ENCODE data around the gene ABCA1. TPM values are rescaled to one million over a fixed set of nuclear protein-coding genes. Genes with fewer than 3 reads are reported as not detected.
A peak's percentile ranks its signal among the peaks of the same experiment; 100 is the strongest.
"Not testable (repeated sequence)": the region's sequence is repeated elsewhere in the genome, so short reads cannot be mapped to it uniquely, and the experiment has no call there.

Gene ABCA1
- total RNA-seq, 2 donors from 2014 or later, result 7.9 to 19.2 TPM

- Histone ChIP-seq H3K4me3 (no peak overlapping the region), H3K27ac (peak overlapping the region in 1 of 2 donors; percentile 1), H3K9me3 (no peaks in the 10 kb centered on the region), H3K27me3 (no peaks in the 10 kb centered on the region), H3K36me3 (no peaks in the 10 kb centered on the region), H3K4me1 (no peaks in the 10 kb centered on the region)
- TF ChIP-seq, protein P1, sequence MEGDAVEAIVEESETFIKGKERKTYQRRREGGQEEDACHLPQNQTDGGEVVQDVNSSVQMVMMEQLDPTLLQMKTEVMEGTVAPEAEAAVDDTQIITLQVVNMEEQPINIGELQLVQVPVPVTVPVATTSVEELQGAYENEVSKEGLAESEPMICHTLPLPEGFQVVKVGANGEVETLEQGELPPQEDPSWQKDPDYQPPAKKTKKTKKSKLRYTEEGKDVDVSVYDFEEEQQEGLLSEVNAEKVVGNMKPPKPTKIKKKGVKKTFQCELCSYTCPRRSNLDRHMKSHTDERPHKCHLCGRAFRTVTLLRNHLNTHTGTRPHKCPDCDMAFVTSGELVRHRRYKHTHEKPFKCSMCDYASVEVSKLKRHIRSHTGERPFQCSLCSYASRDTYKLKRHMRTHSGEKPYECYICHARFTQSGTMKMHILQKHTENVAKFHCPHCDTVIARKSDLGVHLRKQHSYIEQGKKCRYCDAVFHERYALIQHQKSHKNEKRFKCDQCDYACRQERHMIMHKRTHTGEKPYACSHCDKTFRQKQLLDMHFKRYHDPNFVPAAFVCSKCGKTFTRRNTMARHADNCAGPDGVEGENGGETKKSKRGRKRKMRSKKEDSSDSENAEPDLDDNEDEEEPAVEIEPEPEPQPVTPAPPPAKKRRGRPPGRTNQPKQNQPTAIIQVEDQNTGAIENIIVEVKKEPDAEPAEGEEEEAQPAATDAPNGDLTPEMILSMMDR (IDR thresholded peaks at IDR 0.05), result no peak
- DNase-seq (ENCODE audit: low spot score), result no peak
These were observed 8.3 kb upstream of the ABCA1 start for GRCh38 chr9:104936291-104936690.

DNA sequence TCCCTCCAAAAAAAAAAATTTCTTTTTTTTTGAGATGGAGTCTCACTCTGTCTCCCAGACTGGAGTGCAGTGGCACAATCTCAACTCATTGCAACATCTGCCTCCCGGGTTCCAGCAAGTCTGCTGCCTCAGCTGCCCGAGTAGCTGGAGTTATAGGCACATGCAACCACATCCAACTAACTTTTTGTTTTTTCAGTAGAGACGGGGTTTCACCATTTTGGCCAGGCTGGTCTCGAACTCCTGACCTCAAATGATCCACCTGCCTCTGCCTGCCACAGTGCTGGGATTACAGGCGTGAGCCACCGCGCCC lies 7.5 kb upstream of the ABCA1 start:
- H3K36me3 ChIP-seq, H3K4me3 ChIP-seq, H3K9me3 ChIP-seq, H3K4me1 ChIP-seq, H3K27me3 ChIP-seq, H3K27ac ChIP-seq: not testable (repeated sequence)
- DNase-seq (ENCODE audit: low spot score), result peak; percentile 68

DNA sequence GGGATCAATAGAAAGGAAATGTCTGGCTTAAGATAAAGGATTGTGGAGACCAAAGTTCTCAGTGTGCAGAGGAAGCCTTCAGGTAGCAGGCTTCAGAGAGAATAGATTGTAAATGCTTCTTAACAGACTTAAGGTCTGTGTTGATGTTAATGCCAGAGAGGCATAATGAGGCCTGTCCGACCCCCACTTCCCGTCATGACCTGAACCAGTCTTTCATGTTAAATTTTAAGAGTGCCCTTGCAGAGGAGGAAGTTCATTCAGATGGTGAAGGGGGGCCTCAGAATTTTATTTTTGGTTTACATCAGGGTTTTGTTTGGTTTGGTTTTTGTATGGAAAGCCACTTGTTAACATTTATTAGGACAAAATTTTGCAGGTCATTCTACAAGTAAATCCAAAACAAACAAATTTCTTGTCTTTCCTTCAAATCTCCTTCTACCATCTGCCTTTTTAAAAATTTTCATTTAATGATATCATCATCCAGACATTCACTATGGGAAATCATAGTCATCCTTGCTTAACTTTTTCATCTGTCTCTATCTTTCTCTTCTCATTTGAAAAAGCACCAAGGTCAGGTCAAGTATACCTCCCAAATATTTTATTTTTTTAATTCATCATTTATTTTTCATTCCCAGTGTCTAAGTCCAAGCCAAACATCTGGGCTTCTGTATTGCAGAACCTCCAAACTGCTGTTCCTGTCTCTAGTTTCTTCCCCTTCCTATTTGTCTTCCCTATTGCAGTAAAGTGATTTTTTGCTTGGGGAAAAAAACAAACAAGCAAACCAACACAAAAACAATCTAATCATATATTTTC lies 6.9 kb upstream of the ABCA1 start:
- TF ChIP-seq, protein P1 (IDR thresholded peaks at IDR 0.05), result no peak
- Histone ChIP-seq H3K4me1 (no peaks in the 10 kb centered on the region), H3K4me3 (no peak overlapping the region), H3K36me3 (no peaks in the 10 kb centered on the region), H3K27ac (no peak overlapping the region), H3K27me3 (no peaks in the 10 kb centered on the region), H3K9me3 (no peaks in the 10 kb centered on the region)
- no peak for DNase-seq (ENCODE audit: low spot score)

DNA sequence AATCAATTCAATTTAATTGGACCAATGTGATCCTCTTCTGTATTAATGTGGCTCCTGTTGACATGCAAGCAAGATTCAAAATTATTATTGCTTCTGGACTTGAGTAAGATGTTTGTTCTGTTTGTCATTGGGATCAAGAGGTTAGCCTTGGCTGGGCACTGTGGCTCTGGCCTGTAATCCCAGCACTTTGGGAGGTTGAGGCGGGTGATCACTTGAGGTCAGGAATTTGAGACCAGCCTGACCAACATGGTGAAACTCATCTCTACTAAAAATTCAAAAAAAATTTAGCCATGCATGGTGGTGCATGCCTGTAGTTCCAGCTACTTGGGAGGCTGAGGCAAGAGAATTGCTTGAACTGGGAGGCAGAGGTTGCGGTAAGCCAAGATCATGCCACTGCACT lies 5.1 kb upstream of the ABCA1 start:
- H3K27me3 ChIP-seq; H3K36me3 ChIP-seq; DNase-seq (ENCODE audit: low spot score); H3K4me3 ChIP-seq; H3K4me1 ChIP-seq; H3K9me3 ChIP-seq; H3K27ac ChIP-seq: not testable (repeated sequence)

DNA sequence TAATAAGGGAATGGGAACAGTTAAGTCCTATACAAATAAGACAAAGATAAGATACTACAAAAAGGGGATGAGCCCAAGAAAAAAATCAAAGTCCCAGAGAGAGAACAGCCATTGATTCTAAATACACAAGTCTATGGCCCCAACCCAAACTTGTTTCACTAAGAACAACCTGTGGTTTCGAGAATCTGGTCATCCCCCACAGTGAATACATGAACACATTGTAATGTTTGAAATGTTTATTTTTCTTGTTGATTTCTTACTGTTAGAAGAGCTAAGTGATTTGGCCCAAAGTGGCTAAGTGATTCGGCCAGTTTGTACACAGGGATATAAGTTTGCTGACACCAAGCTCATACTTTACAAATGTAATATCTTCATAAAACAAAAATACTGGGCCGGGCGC lies 3.3 kb upstream of the ABCA1 start:
- TF ChIP-seq, protein P1 (IDR thresholded peaks at IDR 0.05), result no peak
- H3K9me3 ChIP-seq, result no peaks in the 10 kb centered on the region
- H3K4me3 ChIP-seq, result no peak overlapping the region
- no peak overlapping the region for H3K27ac ChIP-seq
- H3K27me3 ChIP-seq, result no peaks in the 10 kb centered on the region
- H3K36me3 ChIP-seq, result no peaks in the 10 kb centered on the region
- DNase-seq (ENCODE audit: low spot score), result no peak
- H3K4me1 ChIP-seq, result peaks cover 0 to 5% of the 10 kb centered on the region in 2 donors

- no peaks in the 10 kb centered on the region for H3K27me3 ChIP-seq
- DNase-seq (ENCODE audit: low spot score), result peak; percentile 64
- H3K27ac ChIP-seq, result peak overlapping the region; percentile 78 to 82
- H3K36me3 ChIP-seq, result no peaks in the 10 kb centered on the region
- H3K4me1 ChIP-seq, result peaks cover 0 to 24% of the 10 kb centered on the region in 2 donors
- H3K4me3 ChIP-seq, result peak overlapping the region; percentile 75
- no peaks in the 10 kb centered on the region for H3K9me3 ChIP-seq
- TF ChIP-seq, protein P1 (IDR thresholded peaks at IDR 0.05), result no peak
These were observed 591 bp downstream of the ABCA1 start for GRCh38 chr9:104927216-104927911.
